K562 (cell line): Measurements from ENCODE around the gene PTCH2. TPM values are rescaled to one million over a fixed set of nuclear protein-coding genes. Genes with fewer than 3 reads are reported as not detected.
A peak's percentile ranks its signal among the peaks of the same experiment; 100 is the strongest.

Experiments
- ATAC-seq: fragments of 200-7000 bp; cut with Tn5 transposase; 3 replicates; pipeline ENCODE4 v1.9.1; 2020; ENCODE audit warnings: moderate library complexity
- BruUV-seq: library from RNA; stranded (reverse); fragments of 400-500 nt; replicated peaks from 2 replicates; lab custom pipeline; 2021; lab: Mats Ljungman, UMichigan
- CTCF ChIA-PET: fragments of 300-600 bp; formaldehyde crosslinking; extraction: SDS; loops from one replicate; lab custom pipeline; 2021; ENCODE audit warnings: low intra/inter-chr PET ratio; lab: Yijun Ruan, JAX
- POLR2A ChIA-PET: fragments of 300-600, 350-650 bp; sonication (Branson Sonifier 250); formaldehyde crosslinking; extraction: SDS; loops from one replicate; lab custom pipeline; 2021; ENCODE audit warnings: antibody characterized with exemption, inconsistent platforms; lab: Yijun Ruan, JAX
- DNase-seq, 4 experiments: peaks; one replicate each; pipeline versions ENCODE4 v3.0.0 to v3.0.0-alpha.2; 2011 to 2018; ENCODE audit warnings: low spot score in 3 of 4, mixed read lengths in 3 of 4; ENCODE audit errors: extremely low read depth in 1 of 4
- FAIRE-seq: peaks from 2 replicates; lab custom pipeline; 2011; peaks lifted over from hg19 to GRCh38; lab: Jason Lieb, UNC
- H2AFZ ChIP-seq: 2 replicates; pipeline ENCODE4 v1.6.0; 2011; ENCODE audit warnings: low read depth, low read length, control low read depth, inconsistent platforms
- H3K27ac ChIP-seq: fragments of 200-600 bp; 3 replicates; pipeline ENCODE4 v1.8.0; 2011; ENCODE audit warnings: low read depth, mild to moderate bottlenecking, control low read depth, inconsistent platforms, low read length, moderate library complexity, mixed read lengths; ENCODE audit errors: extremely low read depth
- H3K27me3 ChIP-seq, 2 experiments: fragments of 300-600 bp in 1 of 2; 2 replicates in 1 of 2; 3 replicates in 1 of 2; pipeline versions ENCODE4 v1.6.0 to v1.8.0; 2011; ENCODE audit warnings: inconsistent platforms in 2 of 2, low read length in 2 of 2, mild to moderate bottlenecking in 1 of 2, mixed read lengths in 1 of 2, moderate library complexity in 1 of 2; ENCODE audit not compliant: control insufficient read depth in 2 of 2, insufficient read depth in 2 of 2
- H3K36me3 ChIP-seq: fragments of 300-600 bp; 3 replicates; pipeline ENCODE4 v1.8.0; 2011; ENCODE audit warnings: mild to moderate bottlenecking, low read length, inconsistent platforms; ENCODE audit not compliant: control insufficient read depth, insufficient read depth
- H3K4me1 ChIP-seq, 2 experiments: fragments of 200-600 bp in 1 of 2; replicated peaks in 1 of 2; 2 replicates in 1 of 2; 3 replicates in 1 of 2; pipeline versions ENCODE4 v1.5.1 to v1.8.0; 2011; ENCODE audit warnings: inconsistent platforms in 2 of 2, low read length in 2 of 2, mild to moderate bottlenecking in 1 of 2, mixed read lengths in 1 of 2, moderate library complexity in 1 of 2; ENCODE audit not compliant: control insufficient read depth in 2 of 2, insufficient read depth in 2 of 2
- H3K4me2 ChIP-seq: 2 replicates; pipeline ENCODE4 v1.6.1; 2011; ENCODE audit warnings: low read length, control low read depth, inconsistent platforms, mixed read lengths; ENCODE audit not compliant: insufficient read depth
- H3K4me3 ChIP-seq: fragments of 200-600 bp; sonication (generic), shearing (Covaris generic); 2 replicates; pipeline ENCODE4 v1.5.1; 2016; ENCODE audit warnings: control low read depth, inconsistent platforms
- H3K79me2 ChIP-seq: fragments of 200-600 bp; 3 replicates; pipeline ENCODE4 v1.8.0; 2011; ENCODE audit warnings: low read length, inconsistent platforms; ENCODE audit not compliant: control insufficient read depth, insufficient read depth
- H3K9ac ChIP-seq, 2 experiments: 2 replicates each; pipeline versions ENCODE4 v1.6.0 to v1.6.1; 2011; ENCODE audit warnings: low read depth in 2 of 2, low read length in 2 of 2, control low read depth in 1 of 2, inconsistent platforms in 1 of 2, mild to moderate bottlenecking in 1 of 2, mixed read lengths in 1 of 2; ENCODE audit not compliant: insufficient read depth in 1 of 2
- H3K9me1 ChIP-seq: one replicate; pipeline ENCODE4 v1.6.0; 2011; ENCODE audit warnings: inconsistent platforms, mild to moderate bottlenecking, low read length, moderate library complexity; ENCODE audit not compliant: control insufficient read depth, insufficient read depth
- H3K9me3 ChIP-seq: replicated peaks from 2 replicates; pipeline ENCODE4 v1.5.1; 2011; ENCODE audit warnings: low read depth, low read length, inconsistent platforms; ENCODE audit not compliant: control insufficient read depth, insufficient read depth
- H4K20me1 ChIP-seq: replicated peaks from 2 replicates; pipeline ENCODE4 v1.6.1; 2011; ENCODE audit warnings: low read length, inconsistent platforms, mixed read lengths; ENCODE audit not compliant: control insufficient read depth, insufficient read depth
- ATF1 ChIP-seq, 2 experiments: fragments of 450-650 bp in 1 of 2; IDR thresholded peaks; 2 replicates each; pipeline ENCODE4 v1.6.1; 2016; ENCODE audit warnings: missing compliant biosample characterization in 1 of 2, missing genetic modification characterization in 1 of 2
- E2F3 ChIP-seq: fragments of 250-450 bp; sonication (Bioruptor Pico); IDR thresholded peaks from 2 replicates; pipeline ENCODE4 v1.4.0; 2020; ENCODE audit warnings: mild to moderate bottlenecking
- ELF4 ChIP-seq: fragments of 450-650 bp; formaldehyde crosslinking; IDR thresholded peaks from 2 replicates; pipeline ENCODE4 v1.4.0; 2022; ENCODE audit warnings: missing genetic modification characterization
- FOXK1 ChIP-seq: sonication (generic); formaldehyde crosslinking; IDR thresholded peaks from 2 replicates; pipeline ENCODE4 v1.8.0; 2022; ENCODE audit warnings: missing genetic modification reagents, mild to moderate bottlenecking, borderline replicate concordance
- HDAC1 ChIP-seq, 2 experiments: fragments of 450-650 bp; IDR thresholded peaks; 2 replicates each; pipeline ENCODE4 v1.6.1; 2016 to 2017; ENCODE audit warnings: inconsistent platforms in 1 of 2, mild to moderate bottlenecking in 1 of 2, moderate library complexity in 1 of 2
- PHTF2 ChIP-seq: fragments of 250-450 bp; sonication (Bioruptor Pico); IDR thresholded peaks from 2 replicates; pipeline ENCODE4 v1.5.0; 2021; ENCODE audit warnings: mild to moderate bottlenecking
- SNAPC5 ChIP-seq: fragments of 250-450 bp; sonication (Bioruptor Pico); IDR thresholded peaks from 2 replicates; pipeline ENCODE4 v1.8.0; 2021; ENCODE audit warnings: moderate library complexity, mild to moderate bottlenecking, inconsistent platforms
- TSC22D4 ChIP-seq: fragments of 450-650 bp; IDR thresholded peaks from 2 replicates; pipeline ENCODE4 v1.6.1; 2016; ENCODE audit warnings: missing genetic modification characterization, missing biosample characterization, control low read depth
- ZNF277 ChIP-seq: fragments of 250-450 bp; sonication (Bioruptor Pico); IDR thresholded peaks from 2 replicates; pipeline ENCODE4 v1.8.0; 2022; ENCODE audit warnings: inconsistent platforms, mild to moderate bottlenecking, moderate library complexity, borderline replicate concordance
- ZNF639 ChIP-seq, 2 experiments: fragments of 200-800 bp in 1 of 2; sonication (Bioruptor generic) in 1 of 2; sonication (generic) in 1 of 2; formaldehyde crosslinking in 1 of 2; IDR thresholded peaks in 1 of 2; conservative IDR thresholded peaks in 1 of 2; 2 replicates each; pipeline versions ENCODE4 v1.5.0 to v1.6.1; 2016 to 2020; ENCODE audit warnings: missing compliant biosample characterization in 1 of 2, missing genetic modification characterization in 1 of 2, missing genetic modification reagents in 1 of 2
- ZNF740 ChIP-seq, 3 experiments: fragments of 200-800 bp in 1 of 3; sonication (Bioruptor generic) in 1 of 3; sonication (generic) in 1 of 3; formaldehyde crosslinking in 1 of 3; IDR thresholded peaks; 2 replicates each; pipeline versions ENCODE4 v1.6.1 to v1.8.0; 2016 to 2022; ENCODE audit warnings: mild to moderate bottlenecking in 2 of 3, missing compliant biosample characterization in 2 of 3, missing genetic modification characterization in 2 of 3, missing genetic modification reagents in 1 of 3
- ZNF75A ChIP-seq: fragments of 450-650 bp; formaldehyde crosslinking; IDR thresholded peaks from 2 replicates; pipeline ENCODE4 v1.4.0; 2020; ENCODE audit warnings: mild to moderate bottlenecking
- WGBS: fragments of 100-300 bp; shearing (Covaris generic); methylation state at CpG from one replicate; pipeline ENCODE4 v1.1.6; 2016; ENCODE audit warnings: low coverage, mixed read lengths; ENCODE audit not compliant: insufficient coverage; ENCODE audit errors: missing lambda C conversion rate; 5-methylcytosine and 5-hydroxymethylcytosine counted together
- in situ Hi-C: fragments of 300-500 bp; cut with MboI; formaldehyde crosslinking; loops from 4 replicates; pipeline ENCODE4 v1.15.0; 2018; ENCODE audit warnings: inconsistent platforms, mixed read lengths
- intact Hi-C: fragments of 100-400 bp; cut with micrococcal nuclease; formaldehyde crosslinking; loops from 2 replicates; pipeline ENCODE4 v1.14.2; 2022
- polyA plus RNA-seq, 8 experiments: library from polyadenylated mRNA; depleted of rRNA in 4 of 8; stranded (reverse) in 5 of 8; unstranded in 3 of 8; fragments of >200 nt; fragmentation: Nextera tagmentation in 2 of 8; fragmentation: Illumina TruSeq in 1 of 8; extraction: Ambion mirVana in 2 of 8; extraction: Trizol in 1 of 8; gene quantifications; 2 replicates each; pipeline versions ENCODE4 v1.2.1 to v1.2.3, GENCODE V29; 2011 to 2014; ENCODE audit warnings: inconsistent platforms in 1 of 8, missing spikeins in 1 of 8
- total RNA-seq, 7 experiments: library from RNA; depleted of rRNA in 6 of 7; stranded (reverse); fragments of >200 nt in 6 of 7; fragmentation: Illumina TruSeq in 2 of 7; extraction: Trizol in 2 of 7; gene quantifications; 2 replicates each; pipeline versions ENCODE4 v1.2.1 to v1.2.3, GENCODE V29; 2011 to 2021; ENCODE audit warnings: low replicate concordance in 1 of 7

PTCH2 gene
- total and polyA plus RNA-seq, 9 of the 15 experiments (the other 6 are each of a cell fraction or from before 2014, with no cell fraction given): 0.15 to 27.3 (median 0.48) TPM; not detected in 1

- Histone ChIP-seq H2AFZ (peak within 1 kb of the TSS; percentile 96), H3K4me3 (peak within 1 kb of the TSS; percentile 30), H3K9ac (peak within 1 kb of the TSS; percentile 86 to 92), H3K9me3 (no peaks in the 10 kb centered on the region), H3K4me1 (peaks cover 59 to 72% of the 10 kb centered on the region in 2 experiments), H4K20me1 (no peaks in the 10 kb centered on the region), H3K27me3 (no peaks in the 10 kb centered on the region), H3K79me2 (peaks cover 16% of the 10 kb centered on the region; the same call in 1 of the 3 replicates), H3K4me2 (peak within 1 kb of the TSS; percentile 80), H3K27ac (peak within 1 kb of the TSS; percentile 100), H3K9me1 (peaks cover 6% of the 10 kb centered on the region), H3K36me3 (peaks cover 36% of the 10 kb centered on the region; the same call in 2 of the 3 replicates)
- FAIRE-seq: peak; percentile 37
- DNase-seq: peak; percentile 74 to 89 (median 82)
- BruUV-seq: no TSS peak
- CTCF ChIA-PET: no interaction called here
- intact Hi-C loops: loop anchor here (10.0 kb wide), 1 partner anchor 173 kb away; no protein-coding TSS in a partner anchor
- WGBS: 19% methylated on average over 23 of the region's 23 CpGs
- in situ Hi-C loops: loop anchor here (10.0 kb wide), 1 partner anchor 687 kb away; the partner anchor contains the start of gene TESK2
- peak; percentile 52 for ATAC-seq
- POLR2A ChIA-PET: interaction anchor here (0.6 to 16.9 kb wide), 26 partner anchors 8 to 498 kb away, joined by 3 to 594 read pairs (median 4); partner anchors contain the start of genes BEST4, HECTD3, PLK3 and RNU5D-1
- TF ChIP-seq ZNF639 (CRISPR knock-in tag; conservative IDR thresholded peaks at IDR 0.05 in 1 of 2, IDR thresholded peaks at IDR 0.05 in 1 of 2): 0 out of 4 replicates have a peak, but pooled peaks of 1 of the 2 experiments have one; percentile 78
- peak; percentile 77; the same call in 1 of the 2 replicates for TF ChIP-seq FOXK1 (CRISPR knock-in tag)
- 0 out of 2 replicates have a peak, but pooled peaks have one; percentile 40 for TF ChIP-seq PHTF2 (CRISPR knock-in tag)
- TF ChIP-seq E2F3 (CRISPR knock-in tag): peak; percentile 68; the same call in 1 of the 2 replicates
- TF ChIP-seq ATF1 (CRISPR knock-in tag; IDR thresholded peaks at IDR 0.05): no peak
- TF ChIP-seq ATF1 (tag; IDR thresholded peaks at IDR 0.05): no peak
- no peak for TF ChIP-seq TSC22D4 (tag)
- peak; percentile 53; the same call in 1 of the 2 replicates for TF ChIP-seq ZNF75A
- 0 out of 2 replicates have a peak, but pooled peaks have one; percentile 2 for TF ChIP-seq ZNF277
- TF ChIP-seq ZNF740 (CRISPR knock-in tag; IDR thresholded peaks at IDR 0.05): no peak
- peak; percentile 11 to 16; a peak in 1 of 4 replicates for TF ChIP-seq ZNF740 (tag; IDR thresholded peaks at IDR 0.05)
- 0 out of 2 replicates have a peak, but pooled peaks have one; percentile 16 for TF ChIP-seq ELF4 (CRISPR knock-in tag)
- no peak for TF ChIP-seq SNAPC5 (CRISPR knock-in tag)
- peak in 1 of 2 experiments; percentile 26; a peak in 1 of 4 replicates for TF ChIP-seq HDAC1 (IDR thresholded peaks at IDR 0.05)
Observed at GRCh38 chr1:44808063-44808937, 34.8 kb downstream of the PTCH2 start, which contains the start of gene BTBD19. Gene BTBD19 (plus strand): TSS chr1:44808523. CDS start chr1:44808821, 298 bp downstream.
